ENCODE measurements around the gene KIF1A.

Gene KIF1A

DNA sequence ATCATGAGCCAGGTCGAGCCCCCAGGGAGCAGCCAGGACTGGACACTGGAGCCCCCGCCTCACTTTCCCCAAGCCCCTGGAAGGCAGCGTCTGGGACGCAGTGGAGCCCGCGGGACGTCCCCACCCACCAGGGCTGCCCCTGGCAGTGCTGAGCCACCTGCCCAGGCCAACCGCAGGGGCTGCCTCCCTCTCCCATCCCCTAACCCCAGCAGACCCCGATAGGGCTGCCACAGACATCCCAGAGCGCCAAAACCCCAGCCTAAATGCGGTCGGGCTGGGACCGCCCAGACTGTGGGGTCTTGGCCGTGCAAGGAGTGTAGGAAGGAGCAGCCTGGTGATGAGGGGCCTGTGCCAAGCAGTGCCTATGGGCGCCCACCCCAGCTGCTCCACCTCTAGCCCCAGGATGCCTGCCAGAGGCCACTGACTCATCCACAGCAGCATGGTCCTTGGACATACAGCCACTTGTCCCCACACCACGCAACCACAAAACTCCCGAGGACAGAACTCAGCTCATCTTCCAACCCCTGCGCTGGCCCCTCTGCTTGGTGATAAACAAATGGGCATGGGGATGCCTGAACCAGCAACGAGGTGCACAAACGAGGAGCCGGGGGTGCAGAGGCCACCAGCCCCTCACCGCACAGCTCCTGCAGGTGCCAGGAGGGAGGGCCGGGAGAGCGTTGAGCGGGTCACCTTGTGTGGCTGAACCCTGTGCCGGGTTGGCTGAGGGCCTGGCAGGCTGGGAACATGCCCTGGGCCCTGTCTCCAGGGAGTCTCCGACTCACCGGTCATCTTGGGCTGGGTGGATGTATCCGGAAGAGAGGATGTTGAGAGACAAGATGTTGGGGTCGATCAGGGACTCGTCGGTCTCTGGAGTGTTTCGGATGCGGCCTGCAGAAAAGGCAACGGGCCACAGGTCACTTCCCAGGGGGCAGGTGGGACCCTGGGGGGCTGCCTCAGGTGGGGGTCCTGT, 83.5 kb downstream of the KIF1A start:
- no peak for DNase-seq (ENCODE audit: low read depth in 2 of 2)

DNA sequence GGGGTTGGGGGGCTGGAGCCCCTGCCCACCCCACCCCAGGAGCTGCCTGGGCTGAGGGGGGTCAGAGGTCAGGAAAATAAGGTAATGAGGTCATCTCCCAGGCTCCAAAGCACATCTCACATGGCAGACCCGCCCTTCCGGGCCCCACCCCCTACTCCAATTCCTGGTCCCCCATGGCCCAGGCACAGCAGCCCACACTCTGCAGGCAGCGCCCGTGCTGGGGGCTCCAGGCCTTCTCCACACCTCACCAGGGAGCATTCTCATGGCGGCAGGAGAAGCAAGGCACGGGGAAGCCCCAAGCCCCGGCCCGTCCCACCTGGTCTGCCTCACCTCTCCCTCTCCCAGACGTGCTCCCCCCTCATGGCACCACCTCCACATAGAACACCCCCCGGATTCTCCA, 84.5 kb downstream of the KIF1A start:
- no peak for DNase-seq (ENCODE audit: low read depth in 2 of 2)

DNA sequence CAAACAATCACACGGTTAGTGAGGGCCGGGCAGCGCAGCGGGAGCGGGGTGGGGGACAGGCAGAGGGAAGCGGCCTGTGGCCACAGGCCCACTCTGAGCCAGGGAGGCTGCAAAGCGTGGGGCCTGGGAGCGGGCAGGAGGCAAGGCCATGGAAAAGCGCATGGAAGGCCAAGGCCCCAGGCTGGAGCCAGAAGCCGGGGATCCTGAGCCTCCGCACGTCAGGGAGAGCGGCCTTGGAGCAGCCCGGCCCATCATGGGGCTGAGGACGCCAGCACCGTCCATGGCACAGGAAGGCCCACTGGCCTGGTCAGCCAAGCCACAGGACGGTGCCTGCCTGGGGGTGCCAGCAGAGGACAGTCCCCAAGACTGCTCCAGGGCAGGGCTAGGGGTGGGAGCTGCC, 85.3 kb downstream of the KIF1A start:
- no peak for DNase-seq (ENCODE audit: low read depth in 2 of 2)

DNA sequence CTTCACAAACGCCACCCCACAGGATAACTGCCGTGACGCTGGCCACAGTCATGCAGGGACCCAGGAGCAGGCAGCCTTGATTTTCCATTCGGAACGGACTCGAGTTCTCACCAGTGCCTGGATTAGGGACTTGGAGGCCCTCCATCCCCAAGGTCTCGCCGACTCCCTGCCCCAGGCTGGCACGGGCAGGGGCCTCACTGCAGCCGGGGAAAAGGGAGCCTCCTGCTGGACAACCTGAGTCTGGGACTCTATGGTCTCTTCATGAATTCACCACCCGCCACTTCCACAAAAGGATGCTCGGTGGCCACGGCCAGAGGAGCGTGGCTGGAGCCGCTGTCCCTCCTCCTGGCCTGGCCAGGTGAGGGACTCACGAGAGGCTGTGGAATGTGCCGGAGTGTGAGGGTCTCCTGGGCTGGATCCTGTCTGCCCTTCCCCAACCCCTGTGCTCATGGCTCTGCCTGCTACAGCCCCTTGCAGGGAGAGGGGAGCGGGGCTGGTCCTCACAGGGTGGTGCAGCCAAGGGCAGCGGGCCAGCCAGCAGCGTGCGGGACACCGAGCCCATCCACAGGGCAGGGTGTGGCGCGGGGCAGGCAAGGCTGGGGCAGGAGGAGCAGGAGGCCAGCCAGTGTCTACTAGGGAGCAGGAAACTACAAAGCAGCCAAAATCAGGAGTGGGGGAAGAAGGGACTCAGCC, 86.1 kb downstream of the KIF1A start:
- DNase-seq (ENCODE audit: low read depth in 2 of 2) = no peak

DNA sequence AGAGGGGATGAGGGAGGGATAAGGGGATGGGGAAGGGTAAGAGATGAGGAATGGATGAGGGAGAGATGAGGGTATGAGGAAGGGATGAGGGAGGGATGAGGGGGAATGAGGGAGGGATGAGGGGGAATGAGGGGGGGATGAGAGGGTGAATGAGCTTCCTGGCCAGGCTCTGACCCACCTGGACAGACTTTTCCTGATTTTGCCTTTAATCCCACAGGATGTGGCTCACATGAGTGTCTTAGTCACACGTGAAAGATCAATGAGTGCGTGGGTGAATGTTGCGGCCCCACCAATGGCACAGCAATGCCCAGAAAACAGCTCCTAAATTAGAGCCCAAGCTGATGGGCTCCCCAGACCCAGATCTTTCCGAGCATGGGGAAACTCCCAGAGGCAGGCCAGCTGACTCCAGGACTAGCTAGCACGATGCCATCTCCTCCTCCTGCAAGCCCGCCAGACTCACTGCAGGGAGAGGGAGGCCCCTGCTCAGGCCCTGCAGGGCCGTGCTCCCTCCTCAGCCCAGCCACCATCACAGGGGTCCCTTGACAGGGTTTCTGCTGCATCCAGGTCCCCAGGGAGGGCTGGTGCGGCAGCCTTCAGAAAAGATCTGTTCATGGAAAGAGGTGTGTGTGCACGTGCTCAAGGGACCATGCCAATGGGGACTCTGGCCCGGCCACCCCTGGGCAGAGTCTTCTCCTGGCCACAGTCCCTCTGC, 87.0 kb downstream of the KIF1A start:
- no peak for DNase-seq (ENCODE audit: low read depth in 2 of 2)

DNA sequence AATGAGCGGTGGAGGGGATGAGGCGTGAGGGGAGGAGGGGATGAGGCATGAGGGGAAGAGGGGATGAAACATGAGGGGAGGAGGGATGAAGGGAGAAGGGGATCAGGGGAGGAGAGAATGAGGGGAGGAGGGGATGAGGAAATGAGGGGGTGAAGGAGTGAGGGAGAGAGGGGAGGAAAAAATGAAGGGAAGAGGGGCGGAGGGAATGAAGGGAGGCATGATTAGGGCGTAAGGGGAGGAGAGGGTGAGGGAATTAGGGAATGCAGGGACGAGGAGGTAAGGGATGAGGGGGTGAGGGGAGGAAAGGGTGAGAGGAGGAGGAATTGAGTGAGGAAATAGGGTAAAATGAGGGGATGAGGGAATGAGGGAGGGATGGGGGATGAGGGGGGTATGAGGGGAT, 87.8 kb downstream of the KIF1A start:
- no peak for DNase-seq (ENCODE audit: low read depth in 2 of 2)

DNA sequence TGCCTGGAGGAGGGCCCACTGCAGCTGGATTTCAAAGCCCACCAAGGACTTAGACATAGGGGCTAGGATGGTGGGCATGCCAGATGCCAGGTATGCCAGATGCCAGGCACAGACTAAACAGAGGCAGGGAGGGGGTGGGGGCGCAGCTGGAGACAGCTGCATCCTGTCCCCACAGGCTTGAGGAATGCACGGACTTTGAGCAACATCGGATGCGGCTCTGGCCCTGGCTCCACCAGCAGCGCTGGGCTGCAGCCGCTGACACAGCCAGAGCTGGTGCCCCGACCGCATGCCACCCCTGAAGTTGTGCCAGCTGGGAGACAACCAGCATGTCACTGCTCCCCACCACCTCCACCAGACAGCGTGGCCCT, 88.9 kb downstream of the KIF1A start:
- DNase-seq (ENCODE audit: low read depth in 2 of 2) = no peak

DNA sequence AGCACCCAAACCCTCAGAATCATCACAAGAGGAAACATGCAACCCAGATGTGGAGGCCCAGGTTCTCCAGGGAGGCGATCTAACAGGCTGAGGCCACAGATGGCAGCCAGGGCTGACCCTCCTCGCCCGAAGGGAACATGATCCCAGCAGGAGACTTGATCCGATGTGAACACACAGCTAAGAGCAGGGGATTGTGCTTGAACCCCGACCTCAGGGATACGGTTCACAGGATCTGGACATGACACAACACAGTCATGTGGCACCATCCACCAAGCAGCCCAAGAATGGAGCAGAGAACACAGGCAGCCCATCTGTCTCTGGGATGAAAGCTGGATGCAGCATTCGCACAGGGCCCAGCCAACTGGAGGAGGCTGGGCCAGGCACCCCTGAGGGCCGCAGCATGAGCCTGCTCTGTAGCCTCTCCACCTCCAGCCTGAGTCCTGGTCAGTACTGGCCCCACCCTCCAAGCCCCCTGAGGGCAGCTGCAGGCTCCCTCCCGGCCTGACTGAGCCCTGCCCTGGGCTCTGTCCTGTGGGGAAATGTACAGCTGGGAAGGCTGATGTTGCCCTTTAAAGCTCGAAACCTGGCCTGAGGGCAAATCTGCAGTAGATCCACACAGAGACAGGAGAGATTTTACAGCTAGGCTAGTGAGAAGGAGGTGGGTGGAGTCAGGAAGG, 89.4 kb downstream of the KIF1A start:
- DNase-seq (ENCODE audit: low read depth in 2 of 2) = no peak

DNA sequence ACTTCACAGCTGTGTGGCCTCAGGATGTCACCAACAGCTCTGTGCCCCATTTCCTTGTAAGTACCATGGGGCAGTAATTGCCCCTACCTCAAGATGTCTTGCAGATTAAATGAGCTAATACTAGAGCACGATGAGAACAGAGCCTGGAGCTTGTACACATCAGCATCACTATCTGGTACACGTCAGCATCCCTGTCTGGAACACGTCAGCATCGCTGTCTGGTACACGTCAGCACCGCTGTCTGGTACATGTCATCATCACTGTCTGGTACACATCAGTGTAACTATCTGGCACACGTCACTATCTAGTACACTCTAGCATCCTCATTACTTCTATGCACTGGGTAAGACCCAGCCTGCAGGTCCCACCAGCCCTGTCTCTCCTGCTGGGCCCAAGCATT, 91.2 kb downstream of the KIF1A start:
- DNase-seq (ENCODE audit: low read depth in 2 of 2) = no peak

DNA sequence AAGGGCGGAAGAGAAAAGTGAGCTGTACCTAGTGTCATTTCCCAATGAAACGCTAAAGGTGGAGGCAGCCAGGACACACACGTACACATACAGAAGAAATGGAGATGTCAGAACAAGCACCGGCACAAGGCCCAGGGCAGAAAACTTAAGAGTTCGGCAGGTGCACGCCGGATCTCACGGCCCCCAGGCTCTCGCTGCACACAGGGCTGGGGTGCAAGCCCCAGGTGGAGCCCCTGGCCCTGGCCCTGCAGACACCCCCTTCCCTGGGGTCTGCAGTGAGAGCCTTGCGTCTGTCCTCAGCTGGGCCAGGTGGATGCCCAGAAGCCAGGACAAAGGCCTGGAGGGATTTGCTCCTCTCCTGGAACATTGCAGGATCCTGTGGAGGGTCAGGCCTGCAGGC, 91.7 kb downstream of the KIF1A start:
- DNase-seq (ENCODE audit: low read depth in 2 of 2) = no peak

DNA sequence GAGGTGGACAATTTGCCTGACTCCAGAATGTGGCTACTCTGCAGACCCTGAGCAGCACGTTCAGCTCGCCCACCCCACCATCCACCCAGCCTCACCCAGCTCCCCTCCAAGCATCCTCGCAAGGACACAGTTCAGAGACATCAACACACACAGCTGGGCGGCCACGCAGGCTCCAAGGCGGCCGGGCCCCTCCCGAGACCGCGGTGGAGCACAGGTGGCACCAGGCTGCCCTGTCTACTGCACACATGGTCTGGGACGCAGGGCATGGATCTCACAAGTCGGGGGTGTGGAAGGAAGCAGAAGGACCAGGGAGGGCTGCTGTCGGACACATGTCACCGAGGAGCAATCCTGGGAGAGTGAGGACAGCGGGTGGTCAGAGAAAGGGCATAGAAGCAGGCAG, 92.1 kb downstream of the KIF1A start:
- DNase-seq (ENCODE audit: low read depth in 2 of 2) = no peak

DNA sequence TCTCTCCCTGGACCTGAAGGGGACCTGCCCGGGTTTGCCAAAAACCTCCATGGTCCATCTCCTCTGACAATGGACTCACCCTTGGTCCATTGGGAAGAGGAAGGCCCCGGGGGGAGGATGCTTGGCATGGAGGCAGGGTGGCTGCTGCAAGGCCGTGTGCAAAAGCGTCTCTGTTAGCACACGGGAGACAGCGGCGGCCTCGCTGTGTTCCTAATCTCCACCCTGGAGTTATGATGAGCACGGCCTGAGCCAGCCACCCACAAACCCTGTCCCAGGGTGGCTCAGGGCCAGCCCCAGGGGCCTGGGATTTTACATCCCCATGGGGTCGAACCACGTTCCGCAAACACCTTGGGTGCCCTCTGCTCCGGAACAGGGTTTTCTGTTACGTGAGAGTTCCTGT, 92.6 kb downstream of the KIF1A start:
- DNase-seq (ENCODE audit: low read depth in 2 of 2) = no peak

DNA sequence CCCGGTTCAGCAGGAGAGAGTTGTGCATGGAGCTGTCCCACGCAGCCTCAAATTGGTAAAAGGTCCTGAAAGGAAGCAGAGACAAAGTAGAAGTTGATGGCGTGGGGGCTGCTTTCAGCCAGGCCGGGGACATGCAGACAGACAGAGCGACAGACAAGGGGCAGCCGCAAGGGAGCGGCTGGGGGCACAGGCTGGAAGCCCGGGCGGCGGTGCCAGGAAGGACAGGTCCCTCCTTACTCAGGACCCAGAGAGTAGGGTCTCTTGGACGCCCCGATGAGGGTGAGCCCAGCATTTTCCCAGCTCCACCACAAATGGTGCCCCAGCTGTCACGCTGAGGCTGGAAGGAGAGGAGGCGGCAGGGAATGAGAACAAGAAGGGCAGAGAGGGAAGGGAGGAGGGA, 93.1 kb downstream of the KIF1A start:
- no peak for DNase-seq (ENCODE audit: low read depth in 2 of 2)

DNA sequence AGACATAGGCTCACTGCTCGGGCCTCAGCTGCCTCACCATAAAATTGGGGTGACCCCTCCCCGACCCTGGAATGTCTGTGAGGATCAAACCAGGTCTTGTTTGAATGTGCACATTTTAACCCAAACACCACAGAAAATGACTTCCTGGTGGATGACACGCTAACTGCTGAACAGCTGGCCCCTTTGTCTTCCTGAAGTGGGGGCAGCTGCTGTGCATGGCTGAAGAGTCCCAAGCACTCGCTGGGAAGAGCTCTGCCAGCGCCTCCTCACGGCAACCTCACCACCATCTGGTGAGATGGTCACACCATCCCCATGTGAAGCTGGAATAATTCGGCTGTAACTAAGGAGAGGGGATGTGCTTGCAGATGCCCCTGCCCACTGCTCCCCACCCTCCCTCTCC, 94.3 kb downstream of the KIF1A start:
- DNase-seq (ENCODE audit: low read depth in 2 of 2) = no peak

DNA sequence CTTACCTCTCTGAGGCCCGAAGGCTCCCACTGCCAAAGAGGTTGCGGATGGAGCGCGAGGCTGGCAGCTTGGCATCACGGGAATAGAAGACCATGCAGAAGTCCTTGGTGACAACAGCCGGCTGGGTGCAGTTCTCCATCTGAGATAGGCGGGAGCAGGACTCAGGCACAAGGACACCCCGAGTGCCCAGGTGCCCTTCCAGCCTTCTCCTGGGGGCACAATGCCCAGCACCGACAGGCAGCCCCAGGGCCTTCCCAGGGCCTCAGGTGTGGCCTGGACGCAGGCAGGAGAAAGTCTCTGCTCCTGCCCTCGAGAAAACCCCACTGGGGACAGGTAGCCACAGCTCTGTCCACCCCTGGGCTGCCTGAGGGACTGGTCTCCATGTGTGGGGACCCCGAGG, 94.8 kb downstream of the KIF1A start:
- DNase-seq (ENCODE audit: low read depth in 2 of 2) = no peak

DNA sequence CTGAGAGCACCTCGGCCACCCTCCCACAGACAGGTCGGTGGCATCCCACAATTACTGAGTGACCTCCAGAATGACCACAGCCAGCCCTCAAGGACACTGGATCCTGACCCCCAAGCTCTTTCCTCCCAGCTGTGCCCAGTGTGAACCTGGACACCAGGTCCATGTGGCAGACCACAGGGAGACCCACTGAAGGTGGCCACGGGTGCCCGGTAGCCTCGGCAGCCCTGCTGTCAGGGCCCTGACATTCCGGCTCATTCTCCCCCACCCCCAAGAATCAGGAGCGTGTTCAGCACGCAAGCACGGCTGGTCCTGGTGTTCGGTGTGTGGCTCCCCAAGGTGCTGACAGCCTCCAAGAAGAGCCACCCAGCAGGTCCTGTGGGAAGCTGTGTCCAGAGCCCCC, 95.6 kb downstream of the KIF1A start:
- no peak for DNase-seq (ENCODE audit: low read depth in 2 of 2)

DNA sequence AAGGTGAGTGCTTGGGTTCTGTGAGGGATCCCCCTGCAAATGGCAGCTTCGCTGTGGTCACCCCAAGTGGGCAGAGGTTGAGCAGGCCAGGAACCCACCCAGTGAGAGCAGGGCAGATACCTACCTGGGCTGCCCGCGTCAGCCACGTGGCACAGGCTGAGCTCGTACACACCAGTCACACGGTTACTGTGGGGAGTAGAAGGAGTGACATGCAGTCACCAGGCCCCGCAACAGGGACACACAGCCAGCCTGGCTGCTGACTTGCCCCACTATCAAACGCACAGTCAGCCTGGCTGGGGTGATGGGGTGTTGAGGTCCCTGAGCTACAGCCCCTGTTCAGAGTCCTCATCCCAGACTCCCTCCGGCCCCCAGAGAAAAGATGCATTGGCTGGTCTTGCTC, 96.2 kb downstream of the KIF1A start:
- DNase-seq (ENCODE audit: low read depth in 2 of 2) = no peak

DNA sequence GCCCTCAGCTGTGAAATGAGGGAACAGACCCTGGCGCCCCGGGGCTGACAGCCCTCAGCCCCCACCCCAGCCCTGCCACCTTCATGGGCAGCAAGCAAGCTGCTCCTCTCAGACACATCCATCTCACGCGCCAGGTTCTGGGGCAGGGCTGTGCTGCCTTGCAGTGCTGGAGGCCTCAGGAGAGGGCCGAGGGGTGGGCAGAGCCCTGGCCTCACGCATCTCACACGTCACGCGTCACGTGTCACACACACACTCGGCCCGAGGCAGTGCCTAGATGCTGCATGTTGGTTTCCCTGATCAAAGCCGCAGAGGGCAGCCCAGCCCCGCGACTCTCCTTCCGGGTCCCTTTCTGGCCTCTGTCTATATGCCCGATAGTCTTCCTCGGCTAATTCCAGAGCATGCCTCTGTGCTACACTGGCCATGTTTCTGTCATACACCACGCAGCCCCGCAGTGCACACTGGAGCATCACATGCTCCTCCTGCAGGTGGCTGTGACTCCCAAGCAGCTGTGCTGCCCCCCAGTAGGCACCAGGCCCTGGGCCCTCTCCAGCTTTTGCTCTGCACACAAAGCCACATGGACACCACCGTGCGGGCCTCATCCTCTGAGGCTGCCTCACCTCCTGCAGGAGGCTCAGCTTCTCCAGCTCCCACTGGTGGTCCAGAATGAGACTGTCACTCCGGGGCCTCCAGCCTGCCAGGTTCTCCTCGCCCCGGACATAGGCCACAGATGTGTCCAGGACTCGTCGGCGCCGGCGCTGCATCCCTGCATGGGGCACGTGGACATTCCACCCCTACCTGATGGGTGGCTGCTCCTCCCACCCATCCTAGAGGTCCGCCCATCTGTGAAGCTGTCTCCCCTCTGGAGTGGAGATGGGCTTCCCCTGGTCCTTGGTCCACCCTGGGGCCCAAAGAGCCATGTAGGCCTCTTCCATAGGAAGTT, 97.0 kb downstream of the KIF1A start:
- no peak for DNase-seq (ENCODE audit: low read depth in 2 of 2)

DNA sequence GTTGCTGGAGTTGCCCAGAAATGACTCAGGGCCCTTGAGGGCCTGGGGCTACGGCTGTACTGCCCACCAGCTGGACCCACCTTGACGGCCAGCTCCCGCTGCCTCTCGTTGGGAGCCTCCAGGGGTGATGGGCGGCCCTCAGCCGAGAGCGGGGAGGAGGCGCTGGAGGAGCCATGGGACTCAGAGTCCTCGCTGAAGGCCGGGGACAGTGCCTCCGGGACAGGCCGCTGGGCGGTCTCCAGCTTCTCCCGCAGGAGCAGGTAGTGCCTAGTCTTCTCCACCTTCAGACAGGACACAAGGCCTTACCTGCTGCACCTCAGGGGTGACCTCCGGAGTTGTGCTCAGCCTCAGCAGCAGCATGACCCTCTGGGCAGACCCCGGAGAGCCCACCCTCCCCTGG, 97.6 kb downstream of the KIF1A start:
- DNase-seq (ENCODE audit: low read depth in 2 of 2) = no peak

DNA sequence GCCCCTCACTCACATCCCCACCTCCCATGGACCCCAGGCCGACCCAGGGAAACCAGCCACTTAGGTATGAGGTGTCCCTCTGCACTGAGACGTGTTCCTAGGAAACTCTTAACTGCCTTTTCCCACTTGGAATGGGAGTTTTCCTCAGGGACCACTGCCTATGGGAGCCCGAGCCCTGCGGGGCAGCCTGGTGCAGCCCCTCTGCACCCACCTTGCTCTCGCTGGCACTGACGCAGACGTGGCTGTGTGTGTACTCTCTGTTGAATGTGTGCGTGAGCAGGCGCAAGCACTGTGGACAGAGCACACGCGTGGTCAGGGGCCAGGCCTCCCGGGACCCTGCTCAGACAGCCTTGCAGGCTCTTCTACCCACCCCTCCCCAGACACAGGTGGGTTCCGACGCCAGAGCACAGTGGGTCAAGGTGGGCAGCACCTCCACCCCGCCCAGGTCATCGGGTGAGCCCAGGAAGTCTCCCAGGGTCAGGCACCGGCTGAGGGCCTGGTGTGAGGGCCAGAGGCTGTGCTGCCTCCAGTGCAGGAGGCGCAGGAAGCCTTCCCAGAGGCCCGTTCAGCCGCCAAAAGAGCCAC, 98.3 kb downstream of the KIF1A start:
- no peak for DNase-seq (ENCODE audit: low read depth in 2 of 2)
